Trophoblast cell (in vitro differentiated cells and primary cell): ENCODE results near the gene HLA-DQA1.
"Not testable (repeated sequence)": the region's sequence is repeated elsewhere in the genome, so short reads cannot be mapped to it uniquely, and the experiment has no call there.

Experiments
- DNase-seq, 2 donors: peaks; one replicate each; pipeline ENCODE4 v3.0.0-alpha.2; 2016
- H2AFZ ChIP-seq: 2 replicates; pipeline ENCODE4 v1.6.1; 2013; ENCODE audit warnings: low read length, moderate library complexity, mild to moderate bottlenecking; ENCODE audit not compliant: insufficient read depth, poor library complexity
- H2AK5ac ChIP-seq: 2 replicates; pipeline ENCODE4 v1.6.1; 2013; ENCODE audit warnings: mild to moderate bottlenecking, low read length
- H2BK120ac ChIP-seq: 2 replicates; pipeline ENCODE4 v1.6.1; 2013; ENCODE audit warnings: low read length, mild to moderate bottlenecking, moderate library complexity; ENCODE audit not compliant: insufficient read depth, poor library complexity
- H2BK12ac ChIP-seq: 2 replicates; pipeline ENCODE4 v1.6.1; 2013; ENCODE audit warnings: mild to moderate bottlenecking, low read length, moderate library complexity
- H2BK5ac ChIP-seq: 2 replicates; pipeline ENCODE4 v1.6.1; 2013; ENCODE audit warnings: low read length, low read depth, moderate library complexity, mild to moderate bottlenecking; ENCODE audit not compliant: poor library complexity
- H3K14ac ChIP-seq: 2 replicates; pipeline ENCODE4 v1.6.1; 2013; ENCODE audit warnings: mild to moderate bottlenecking, low read length
- H3K18ac ChIP-seq: 2 replicates; pipeline ENCODE4 v1.6.1; 2013; ENCODE audit warnings: mild to moderate bottlenecking, low read length
- H3K23ac ChIP-seq: 2 replicates; pipeline ENCODE4 v1.6.1; 2013; ENCODE audit warnings: low read length
- H3K27ac ChIP-seq: 2 replicates; pipeline ENCODE4 v1.5.1; 2013; ENCODE audit warnings: low read depth, mild to moderate bottlenecking, inconsistent platforms, low read length, moderate library complexity
- H3K27me3 ChIP-seq: 2 replicates; pipeline ENCODE4 v1.6.1; 2013; ENCODE audit warnings: inconsistent platforms, mild to moderate bottlenecking, low read length, moderate library complexity; ENCODE audit not compliant: insufficient read depth
- H3K36me3 ChIP-seq, 2 experiments: 1 replicate in 1 of 2; 2 replicates in 1 of 2; pipeline ENCODE4 v1.6.1; 2013; ENCODE audit warnings: low read length in 2 of 2, mild to moderate bottlenecking in 2 of 2, moderate library complexity in 1 of 2; ENCODE audit not compliant: insufficient read depth in 2 of 2, control insufficient read depth in 1 of 2
- H3K4ac ChIP-seq: 2 replicates; pipeline ENCODE4 v1.6.1; 2013; ENCODE audit warnings: low read depth, mild to moderate bottlenecking, low read length, moderate library complexity
- H3K4me1 ChIP-seq, 2 experiments: 1 replicate in 1 of 2; 2 replicates in 1 of 2; pipeline ENCODE4 v1.6.1; 2013; ENCODE audit warnings: low read length in 2 of 2, mild to moderate bottlenecking in 2 of 2, moderate library complexity in 1 of 2; ENCODE audit not compliant: insufficient read depth in 2 of 2, control insufficient read depth in 1 of 2
- H3K4me2 ChIP-seq: 2 replicates; pipeline ENCODE4 v1.6.1; 2013; ENCODE audit warnings: inconsistent platforms, mild to moderate bottlenecking, low read length, moderate library complexity
- H3K4me3 ChIP-seq: 2 replicates; pipeline ENCODE4 v1.5.1; 2013; ENCODE audit warnings: mild to moderate bottlenecking, low read depth, low read length, inconsistent platforms
- H3K79me1 ChIP-seq: one replicate; pipeline ENCODE4 v1.6.1; 2013; ENCODE audit warnings: low read length
- H3K79me2 ChIP-seq: 2 replicates; pipeline ENCODE4 v1.6.1; 2013; ENCODE audit warnings: low read length, mild to moderate bottlenecking; ENCODE audit not compliant: control insufficient read depth, insufficient read depth, poor library complexity
- H3K9ac ChIP-seq: 2 replicates; pipeline ENCODE4 v1.6.1; 2013; ENCODE audit warnings: mild to moderate bottlenecking, low read length
- H3K9me3 ChIP-seq: 2 replicates; pipeline ENCODE4 v1.6.1; 2013; ENCODE audit warnings: low read depth, mild to moderate bottlenecking, control low read depth, inconsistent platforms, low read length; ENCODE audit not compliant: insufficient read depth
- H4K12ac ChIP-seq: 2 replicates; pipeline ENCODE4 v1.6.1; 2013; ENCODE audit warnings: low read depth, mild to moderate bottlenecking, low read length, moderate library complexity
- H4K8ac ChIP-seq: 2 replicates; pipeline ENCODE4 v1.6.1; 2013; ENCODE audit warnings: low read depth, mild to moderate bottlenecking, low read length, moderate library complexity
- H4K91ac ChIP-seq: one replicate; pipeline ENCODE4 v1.6.1; 2013; ENCODE audit warnings: low read depth, mild to moderate bottlenecking, low read length, moderate library complexity
- WGBS: extraction: QIAGEN DNeasy Blood & Tissue Kit; methylation state at CpG from one replicate; pipeline ENCODE4 v1.1.7; 2013; ENCODE audit warnings: missing lambda C conversion rate; ENCODE audit not compliant: insufficient read length, insufficient coverage; ENCODE audit errors: extremely low coverage; 5-methylcytosine and 5-hydroxymethylcytosine counted together

Gene HLA-DQA1

DNA sequence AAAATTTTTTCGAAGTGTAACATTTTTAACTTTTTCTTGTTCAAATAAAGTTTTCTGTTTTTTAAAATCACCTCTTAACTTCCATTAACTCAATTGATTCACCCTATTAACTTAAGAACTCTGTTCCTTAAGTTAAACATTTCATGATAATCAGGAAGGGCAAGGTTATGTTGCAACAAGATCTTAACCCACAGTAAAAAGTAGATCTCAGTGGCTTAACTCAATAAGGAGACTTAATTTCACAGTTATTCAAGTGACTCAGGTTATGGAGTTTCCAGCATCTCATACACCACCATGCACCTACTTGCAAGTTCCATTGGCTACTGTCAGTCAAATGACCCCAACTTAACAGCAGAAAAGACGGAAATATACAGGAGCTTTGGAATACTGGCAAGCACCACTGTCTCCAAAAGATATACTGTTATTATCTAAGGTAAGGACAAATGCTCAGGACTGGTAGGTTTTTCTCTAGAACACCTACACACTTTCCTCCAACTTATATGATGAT lies 18.1 kb downstream of the HLA-DQA1 start:
- H2BK120ac ChIP-seq, result no peak overlapping the region
- no peaks in the 10 kb centered on the region for H3K27me3 ChIP-seq
- H3K4me1 ChIP-seq, result no peaks in the 10 kb centered on the region

DNA sequence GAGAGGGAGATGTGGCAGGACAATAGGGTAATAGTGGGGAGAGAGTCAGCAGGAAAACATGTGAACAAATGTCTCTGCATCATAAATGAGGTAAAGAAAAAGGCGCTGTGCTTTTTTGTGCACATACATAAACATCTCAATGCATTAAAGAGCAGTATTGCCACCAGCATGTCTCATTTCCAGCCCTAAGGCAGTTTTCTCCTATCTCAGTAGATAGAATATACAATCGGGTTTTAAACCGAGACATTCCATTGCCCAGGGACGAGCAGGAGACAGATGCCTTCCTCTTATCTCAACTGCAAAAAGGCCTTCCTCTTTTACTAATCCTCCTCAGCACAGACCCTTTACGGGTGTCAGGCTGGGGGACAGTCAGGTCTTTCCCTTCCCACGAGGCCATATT lies 20.1 kb downstream of the HLA-DQA1 start:
- no CpG with 5 or more reads among the region's 6 CpGs for WGBS
- H2BK120ac ChIP-seq, H3K14ac ChIP-seq, H3K27ac ChIP-seq, H3K79me1 ChIP-seq, H3K27me3 ChIP-seq, H3K9ac ChIP-seq, H3K9me3 ChIP-seq, H3K18ac ChIP-seq, H4K12ac ChIP-seq, H3K4me2 ChIP-seq, H2BK5ac ChIP-seq, H3K23ac ChIP-seq, H3K4me3 ChIP-seq, H2AFZ ChIP-seq, H3K4me1 ChIP-seq, H3K4ac ChIP-seq, H4K91ac ChIP-seq, H3K79me2 ChIP-seq, H2AK5ac ChIP-seq, H2BK12ac ChIP-seq, H3K36me3 ChIP-seq, H4K8ac ChIP-seq: not testable (repeated sequence)
- DNase-seq, result peak in 1 of 2 donors; percentile 72

More for the DNA sequence above, 18.1 kb downstream of the HLA-DQA1 start:
- Histone ChIP-seq H4K12ac (no peak overlapping the region), H3K9me3 (no peaks in the 10 kb centered on the region), H3K4me2 (no peak overlapping the region), H3K4me3 (no peak overlapping the region), H3K14ac (no peak overlapping the region), H2AFZ (no peak overlapping the region), H3K79me1 (no peaks in the 10 kb centered on the region), H3K27ac (no peak overlapping the region), H3K4ac (no peak overlapping the region), H3K79me2 (no peaks in the 10 kb centered on the region), H3K18ac (no peak overlapping the region), H3K36me3 (no peaks in the 10 kb centered on the region), H3K9ac (no peak overlapping the region), H2BK5ac (no peak overlapping the region), H3K23ac (no peak overlapping the region), H4K8ac (no peak overlapping the region), H2BK12ac (no peak overlapping the region), H2AK5ac (no peak overlapping the region), H4K91ac (no peak overlapping the region)
- no CpG with 5 or more reads among the region's 2 CpGs for WGBS
- no peak for DNase-seq

DNA sequence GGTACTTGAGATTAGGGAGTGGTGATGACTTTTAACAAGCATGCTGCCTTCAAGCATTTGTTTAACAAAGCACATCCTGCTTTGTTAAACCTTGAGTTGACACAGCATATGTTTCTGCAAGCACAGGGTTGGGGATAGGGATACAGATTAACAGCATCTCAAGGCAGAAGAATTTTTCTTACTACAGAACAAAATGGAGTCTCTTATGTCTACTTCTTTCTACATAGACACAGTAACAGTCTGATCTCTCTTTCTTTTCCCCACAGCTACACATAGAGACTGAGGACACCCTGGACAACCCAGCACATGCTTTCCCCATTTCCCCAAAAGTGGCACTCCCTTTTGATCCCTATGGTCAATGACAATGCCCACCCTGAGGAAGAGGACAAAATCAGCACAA lies 20.6 kb downstream of the HLA-DQA1 start:
- H2BK120ac ChIP-seq, H2BK12ac ChIP-seq, DNase-seq, H3K79me1 ChIP-seq, H3K27me3 ChIP-seq, H2AFZ ChIP-seq, H3K27ac ChIP-seq, H3K18ac ChIP-seq, H4K8ac ChIP-seq, H2AK5ac ChIP-seq, H2BK5ac ChIP-seq, H3K23ac ChIP-seq, H3K4me2 ChIP-seq, H3K9ac ChIP-seq, H4K12ac ChIP-seq, H4K91ac ChIP-seq, H3K4me3 ChIP-seq, H3K9me3 ChIP-seq, H3K79me2 ChIP-seq, H3K4ac ChIP-seq, H3K4me1 ChIP-seq, H3K14ac ChIP-seq, H3K36me3 ChIP-seq: not testable (repeated sequence)

DNA sequence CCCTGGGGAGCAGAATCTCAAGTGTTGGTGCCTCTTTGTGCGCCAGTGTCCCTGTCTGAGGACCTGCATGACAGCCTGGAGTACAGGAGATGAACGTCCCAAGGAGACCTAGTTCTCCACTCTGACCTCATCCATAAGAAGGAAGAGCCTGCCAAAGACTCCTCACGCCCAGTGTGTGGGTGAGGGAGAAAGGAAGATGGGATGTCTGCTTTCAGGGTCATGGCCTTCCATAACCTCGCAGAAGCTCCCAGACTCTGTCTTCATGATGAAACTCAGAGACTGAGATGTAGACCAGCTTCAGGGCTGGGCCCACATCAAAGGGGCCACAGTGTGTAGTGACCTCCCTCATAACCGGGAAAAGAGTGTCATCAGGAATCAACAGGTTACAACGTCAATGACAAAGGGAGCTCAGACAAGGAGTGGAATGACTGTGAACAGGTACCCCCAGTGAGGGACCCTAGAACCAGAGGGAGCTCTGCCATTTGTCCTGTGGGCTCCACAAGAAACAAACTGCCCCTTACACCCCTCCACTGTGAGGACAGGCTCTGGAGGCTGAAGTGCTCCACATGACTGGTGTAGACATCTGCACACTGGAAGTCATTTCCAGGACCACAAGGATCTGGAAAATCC lies 21.2 kb downstream of the HLA-DQA1 start:
- no CpG with 5 or more reads among the region's 6 CpGs for WGBS

More for the DNA sequence above, 21.2 kb downstream of the HLA-DQA1 start:
- Histone ChIP-seq H3K27ac (no peak overlapping the region), H3K18ac (no peak overlapping the region), H3K4me1 (no peaks in the 10 kb centered on the region), H3K79me2 (no peaks in the 10 kb centered on the region), H3K4me3 (no peak overlapping the region), H3K4ac (no peak overlapping the region), H4K8ac (no peak overlapping the region), H4K91ac (no peak overlapping the region), H3K27me3 (no peaks in the 10 kb centered on the region), H2AK5ac (no peak overlapping the region), H3K14ac (no peak overlapping the region), H2AFZ (no peak overlapping the region), H2BK120ac (no peak overlapping the region), H3K23ac (no peak overlapping the region), H3K4me2 (no peak overlapping the region), H3K9ac (no peak overlapping the region), H3K36me3 (no peaks in the 10 kb centered on the region), H3K79me1 (no peaks in the 10 kb centered on the region), H2BK12ac (no peak overlapping the region), H3K9me3 (no peaks in the 10 kb centered on the region), H4K12ac (no peak overlapping the region), H2BK5ac (no peak overlapping the region)
- no peak for DNase-seq
